ENCODE measurements around the gene NEUROG3. TPM values are rescaled to one million over a fixed set of nuclear protein-coding genes. Genes with fewer than 3 reads are reported as not detected.

NEUROG3 gene, protein sequence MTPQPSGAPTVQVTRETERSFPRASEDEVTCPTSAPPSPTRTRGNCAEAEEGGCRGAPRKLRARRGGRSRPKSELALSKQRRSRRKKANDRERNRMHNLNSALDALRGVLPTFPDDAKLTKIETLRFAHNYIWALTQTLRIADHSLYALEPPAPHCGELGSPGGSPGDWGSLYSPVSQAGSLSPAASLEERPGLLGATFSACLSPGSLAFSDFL
- total RNA-seq = 0.43 and 0.91 TPM in 2 replicates
- long read RNA-seq = 0 reads

DNA sequence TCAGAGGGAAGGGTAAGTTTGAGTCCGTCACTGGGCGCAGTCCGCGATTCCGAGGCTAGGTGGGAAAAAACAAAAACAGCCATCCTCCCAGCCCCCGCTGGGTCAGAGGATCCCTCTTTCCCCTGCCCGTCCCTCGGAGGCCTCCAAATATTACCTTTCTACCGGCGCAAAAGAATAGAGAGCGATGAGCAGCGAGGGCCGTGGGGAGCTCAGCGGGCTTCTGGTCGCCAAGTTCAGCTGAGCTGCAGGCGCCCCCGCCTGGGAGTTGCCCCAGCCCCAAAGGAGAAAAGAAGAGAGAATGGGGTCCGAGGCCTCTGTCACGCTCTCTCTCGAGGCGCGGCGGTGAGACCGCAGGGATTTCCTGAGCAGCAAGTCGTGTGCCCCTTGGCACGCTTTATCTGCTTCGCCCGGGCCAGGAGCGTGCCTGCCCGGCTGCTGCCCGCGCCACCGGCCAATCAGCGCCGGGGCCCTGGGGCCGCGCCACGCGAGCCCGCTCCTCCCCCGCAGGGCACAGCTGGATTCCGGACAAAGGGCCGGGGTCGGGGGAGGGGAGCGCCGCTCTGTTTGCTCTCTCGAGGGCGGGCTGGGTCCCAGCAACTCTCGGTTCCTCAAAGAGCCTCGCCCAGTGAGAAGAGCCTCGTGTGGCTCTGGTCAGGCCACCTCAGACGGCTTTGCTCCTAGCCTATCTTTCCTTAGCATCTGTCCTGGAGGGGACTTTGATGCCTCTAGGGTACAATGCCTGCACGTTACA, at the start of gene NEUROG3:
NEUROG3 (minus strand) TSS at position 367 of the 751 bp plus-strand sequence. CDS start 379 bp downstream, outside the sequence.
- H3K27ac Mint-ChIP-seq (ENCODE audit: unreplicated experiment) = no peak within 1 kb of the TSS
- H3K4me3 Mint-ChIP-seq = peak within 1 kb of the TSS; percentile 88
- TF ChIP-seq, protein P1, sequence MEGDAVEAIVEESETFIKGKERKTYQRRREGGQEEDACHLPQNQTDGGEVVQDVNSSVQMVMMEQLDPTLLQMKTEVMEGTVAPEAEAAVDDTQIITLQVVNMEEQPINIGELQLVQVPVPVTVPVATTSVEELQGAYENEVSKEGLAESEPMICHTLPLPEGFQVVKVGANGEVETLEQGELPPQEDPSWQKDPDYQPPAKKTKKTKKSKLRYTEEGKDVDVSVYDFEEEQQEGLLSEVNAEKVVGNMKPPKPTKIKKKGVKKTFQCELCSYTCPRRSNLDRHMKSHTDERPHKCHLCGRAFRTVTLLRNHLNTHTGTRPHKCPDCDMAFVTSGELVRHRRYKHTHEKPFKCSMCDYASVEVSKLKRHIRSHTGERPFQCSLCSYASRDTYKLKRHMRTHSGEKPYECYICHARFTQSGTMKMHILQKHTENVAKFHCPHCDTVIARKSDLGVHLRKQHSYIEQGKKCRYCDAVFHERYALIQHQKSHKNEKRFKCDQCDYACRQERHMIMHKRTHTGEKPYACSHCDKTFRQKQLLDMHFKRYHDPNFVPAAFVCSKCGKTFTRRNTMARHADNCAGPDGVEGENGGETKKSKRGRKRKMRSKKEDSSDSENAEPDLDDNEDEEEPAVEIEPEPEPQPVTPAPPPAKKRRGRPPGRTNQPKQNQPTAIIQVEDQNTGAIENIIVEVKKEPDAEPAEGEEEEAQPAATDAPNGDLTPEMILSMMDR (conservative IDR thresholded peaks at IDR 0.05) = no peak
- peaks cover 98% of the 10 kb centered on the region for H3K27me3 Mint-ChIP-seq (ENCODE audit: low read depth)
- H3K36me3 Mint-ChIP-seq (ENCODE audit: low read depth) = no peaks in the 10 kb centered on the region
- no peaks in the 10 kb centered on the region for H3K9me3 Mint-ChIP-seq
- DNase-seq (ENCODE audit: low read depth, low spot score) = no peak
- H3K4me1 Mint-ChIP-seq = peaks cover 34% of the 10 kb centered on the region

DNA sequence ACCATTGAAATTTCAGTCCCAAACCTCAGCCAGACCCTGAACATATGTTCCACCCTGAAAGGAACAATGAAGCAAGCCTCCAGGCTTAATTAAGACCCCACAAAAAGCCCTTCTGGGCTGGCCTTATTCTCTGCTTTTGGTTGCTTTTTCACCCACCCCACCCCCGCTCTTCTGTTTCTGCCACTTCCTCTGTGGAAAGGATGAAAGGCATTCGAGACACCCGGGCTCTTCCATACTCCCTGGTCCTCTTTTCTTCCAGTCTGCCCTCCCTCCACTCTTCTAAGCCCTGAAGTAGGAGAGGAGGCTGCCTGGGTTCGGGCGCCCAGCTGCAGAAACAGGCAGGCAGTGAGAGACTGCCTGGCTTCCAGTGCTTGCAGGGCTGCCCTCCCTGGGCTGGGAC, 47.4 kb upstream of the NEUROG3 start:
- no peak for DNase-seq (ENCODE audit: low read depth, low spot score)
- TF ChIP-seq, protein P1 (conservative IDR thresholded peaks at IDR 0.05) = no peak
- Mint-ChIP-seq H3K27me3 (ENCODE audit: low read depth) (peaks cover 31% of the 10 kb centered on the region), H3K27ac (ENCODE audit: unreplicated experiment) (no peak overlapping the region), H3K9me3 (peaks cover 6% of the 10 kb centered on the region), H3K4me1 (peaks cover 5% of the 10 kb centered on the region), H3K4me3 (no peak overlapping the region), H3K36me3 (ENCODE audit: low read depth) (peaks cover 6% of the 10 kb centered on the region)

DNA sequence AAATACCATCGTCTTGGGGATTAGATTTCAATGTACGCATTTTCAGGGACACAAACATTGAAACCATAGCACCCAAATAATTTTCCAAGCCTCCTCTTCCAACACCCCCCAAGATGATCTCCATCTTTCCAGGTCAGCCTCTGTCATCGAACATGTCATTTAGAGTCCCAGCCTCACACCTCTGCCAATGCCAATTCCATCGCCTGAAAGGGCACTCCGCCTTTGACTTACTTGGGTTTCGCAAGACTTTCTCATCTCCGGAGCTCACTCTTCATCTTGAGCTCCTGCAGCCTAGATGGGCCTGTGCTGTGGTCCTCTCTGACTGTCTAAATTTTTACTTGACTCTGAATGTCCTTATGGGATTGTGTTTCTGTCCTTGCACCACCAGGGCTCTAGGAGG, 46.4 kb upstream of the NEUROG3 start:
- H3K27me3 Mint-ChIP-seq (ENCODE audit: low read depth) = peaks cover 27% of the 10 kb centered on the region
- no peak for DNase-seq (ENCODE audit: low read depth, low spot score)
- H3K27ac Mint-ChIP-seq (ENCODE audit: unreplicated experiment) = no peak overlapping the region
- H3K4me3 Mint-ChIP-seq = no peak overlapping the region
- peaks cover 5% of the 10 kb centered on the region for H3K4me1 Mint-ChIP-seq
- peaks cover 6% of the 10 kb centered on the region for H3K36me3 Mint-ChIP-seq (ENCODE audit: low read depth)
- peaks cover 6% of the 10 kb centered on the region for H3K9me3 Mint-ChIP-seq
- TF ChIP-seq, protein P1 (conservative IDR thresholded peaks at IDR 0.05) = no peak

DNA sequence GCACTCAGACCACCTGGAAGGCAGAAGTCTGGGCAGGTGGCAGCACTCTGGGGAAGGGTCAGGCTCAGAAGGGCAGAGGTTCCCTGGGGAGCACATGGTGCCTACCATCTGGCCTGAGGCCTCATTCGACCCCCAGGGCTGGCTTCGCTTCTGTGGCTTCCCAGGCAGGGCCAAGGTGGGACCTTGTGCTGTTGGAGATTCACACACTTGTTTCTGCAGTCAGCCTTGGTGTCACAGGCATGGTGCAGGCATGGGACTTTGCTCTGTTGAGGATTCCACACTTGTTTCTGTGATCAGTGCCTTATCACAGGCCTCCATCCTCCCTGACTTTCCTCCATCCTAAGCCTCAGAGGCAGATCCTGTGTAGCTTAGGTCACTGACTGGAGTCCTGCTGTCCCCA, 45.5 kb upstream of the NEUROG3 start:
- Mint-ChIP-seq H3K9me3 (peaks cover 5% of the 10 kb centered on the region), H3K4me3 (no peak overlapping the region), H3K27ac (ENCODE audit: unreplicated experiment) (no peak overlapping the region), H3K36me3 (ENCODE audit: low read depth) (peaks cover 4% of the 10 kb centered on the region), H3K4me1 (peaks cover 5% of the 10 kb centered on the region), H3K27me3 (ENCODE audit: low read depth) (peaks cover 21% of the 10 kb centered on the region)
- DNase-seq (ENCODE audit: low read depth, low spot score) = no peak
- TF ChIP-seq, protein P1 (conservative IDR thresholded peaks at IDR 0.05) = no peak

DNA sequence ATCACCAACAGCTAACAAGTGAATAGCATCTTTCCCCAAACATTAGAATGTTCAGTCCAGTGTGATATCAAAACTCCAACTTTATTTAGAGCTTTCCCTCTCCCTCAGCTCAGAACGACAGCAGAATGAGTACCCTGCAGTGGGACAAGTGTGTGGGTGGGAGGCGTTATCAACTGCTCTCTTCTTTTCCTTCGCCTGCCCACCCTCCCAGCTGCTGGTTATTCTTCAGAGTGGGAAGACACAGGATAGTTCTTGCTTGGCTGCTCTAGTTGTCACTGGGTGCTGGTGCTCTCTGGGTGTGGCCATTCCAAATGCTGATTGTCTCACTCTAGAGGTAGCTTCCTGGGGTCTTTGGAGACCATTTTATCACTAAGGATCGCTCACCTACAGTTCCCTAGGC, 43.1 kb upstream of the NEUROG3 start:
- Mint-ChIP-seq H3K4me1 (peaks cover 5% of the 10 kb centered on the region), H3K4me3 (no peak overlapping the region), H3K9me3 (peaks cover 2% of the 10 kb centered on the region), H3K36me3 (ENCODE audit: low read depth) (no peaks in the 10 kb centered on the region), H3K27ac (ENCODE audit: unreplicated experiment) (no peak overlapping the region), H3K27me3 (ENCODE audit: low read depth) (peaks cover 18% of the 10 kb centered on the region)
- no peak for DNase-seq (ENCODE audit: low read depth, low spot score)
- TF ChIP-seq, protein P1 (conservative IDR thresholded peaks at IDR 0.05) = no peak
